ENCODE results near the gene COL6A3.

- TF ChIP-seq, protein P1, sequence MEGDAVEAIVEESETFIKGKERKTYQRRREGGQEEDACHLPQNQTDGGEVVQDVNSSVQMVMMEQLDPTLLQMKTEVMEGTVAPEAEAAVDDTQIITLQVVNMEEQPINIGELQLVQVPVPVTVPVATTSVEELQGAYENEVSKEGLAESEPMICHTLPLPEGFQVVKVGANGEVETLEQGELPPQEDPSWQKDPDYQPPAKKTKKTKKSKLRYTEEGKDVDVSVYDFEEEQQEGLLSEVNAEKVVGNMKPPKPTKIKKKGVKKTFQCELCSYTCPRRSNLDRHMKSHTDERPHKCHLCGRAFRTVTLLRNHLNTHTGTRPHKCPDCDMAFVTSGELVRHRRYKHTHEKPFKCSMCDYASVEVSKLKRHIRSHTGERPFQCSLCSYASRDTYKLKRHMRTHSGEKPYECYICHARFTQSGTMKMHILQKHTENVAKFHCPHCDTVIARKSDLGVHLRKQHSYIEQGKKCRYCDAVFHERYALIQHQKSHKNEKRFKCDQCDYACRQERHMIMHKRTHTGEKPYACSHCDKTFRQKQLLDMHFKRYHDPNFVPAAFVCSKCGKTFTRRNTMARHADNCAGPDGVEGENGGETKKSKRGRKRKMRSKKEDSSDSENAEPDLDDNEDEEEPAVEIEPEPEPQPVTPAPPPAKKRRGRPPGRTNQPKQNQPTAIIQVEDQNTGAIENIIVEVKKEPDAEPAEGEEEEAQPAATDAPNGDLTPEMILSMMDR (conservative IDR thresholded peaks at IDR 0.05; ENCODE audit: low read depth, low read length), result no peak
- TF ChIP-seq EZH2 (IDR thresholded peaks at IDR 0.05; ENCODE audit: borderline replicate concordance, low read depth, low read length, poor library complexity, severe bottlenecking), result no peak
Measured at GRCh38 chr2:237412988-237413776, 782 bp downstream of the COL6A3 start.

Data from A673 (cell line).